Aorta (tissue), 5 donors: ENCODE results near the gene LRRN1. TPM values are rescaled to one million over a fixed set of nuclear protein-coding genes. Genes with fewer than 3 reads are reported as not detected.

Experiments
- ATAC-seq: fragments of 200-7000 bp; cut with Tn5 transposase; one replicate; pipeline ENCODE4 v1.9.1; 2022; ENCODE audit warnings: moderate library complexity; ENCODE audit not compliant: low FRiP score
- DNase-seq, 2 donors: peaks; one replicate each; pipeline ENCODE4 v3.0.0-alpha.2; 2020
- H3K27ac ChIP-seq, 2 donors: one replicate each; pipeline ENCODE4 v1.5.1; 2013; ENCODE audit warnings: low read length in 2 of 2, mild to moderate bottlenecking in 2 of 2, moderate library complexity in 2 of 2, control low read depth in 1 of 2, inconsistent platforms in 1 of 2, low read depth in 1 of 2
- H3K27me3 ChIP-seq, 2 donors: one replicate each; pipeline ENCODE4 v1.6.1; 2013; ENCODE audit warnings: control low read depth in 1 of 2, low read length in 1 of 2, mild to moderate bottlenecking in 1 of 2, moderate library complexity in 1 of 2; ENCODE audit not compliant: insufficient read depth in 2 of 2, control insufficient read depth in 1 of 2
- H3K36me3 ChIP-seq, 2 donors: one replicate each; pipeline ENCODE4 v1.6.1; 2013; ENCODE audit warnings: control low read depth in 1 of 2, low read length in 1 of 2, mild to moderate bottlenecking in 1 of 2; ENCODE audit not compliant: insufficient read depth in 2 of 2, control insufficient read depth in 1 of 2
- H3K4me1 ChIP-seq, 2 donors: one replicate each; pipeline ENCODE4 v1.6.1; 2013; ENCODE audit warnings: low read length in 2 of 2, control low read depth in 1 of 2, mild to moderate bottlenecking in 1 of 2, moderate library complexity in 1 of 2; ENCODE audit not compliant: insufficient read depth in 2 of 2, control insufficient read depth in 1 of 2
- H3K4me3 ChIP-seq, 2 donors: one replicate each; pipeline ENCODE4 v1.5.1; 2013; ENCODE audit warnings: low read length in 2 of 2, control low read depth in 1 of 2, mild to moderate bottlenecking in 1 of 2
- H3K9me3 ChIP-seq: one replicate; pipeline ENCODE4 v1.6.1; 2013; ENCODE audit warnings: mild to moderate bottlenecking, low read length; ENCODE audit not compliant: control insufficient read depth
- WGBS, 2 donors: extraction: QIAGEN DNeasy Blood & Tissue Kit; methylation state at CpG; one replicate each; pipeline ENCODE4 v1.1.7; 2013; 5-methylcytosine and 5-hydroxymethylcytosine counted together
- intact Hi-C, 2 donors: fragments of 100-400 bp; cut with DNase I; formaldehyde crosslinking; loops; one replicate each; pipeline versions ENCODE4 v1.14.2 to v1.15.0; 2022
- polyA plus RNA-seq, 2 donors: library from polyadenylated mRNA; stranded (reverse); fragments of 200-250 nt; gene quantifications; one replicate each; pipeline ENCODE4 v1.2.3, GENCODE V29; 2013
- total RNA-seq, 2 donors: library from RNA; stranded (reverse); fragmentation: NEBNext Ultra II Directional; extraction: Animal tissue kit (Norgen Biotek cat#: 25700); gene quantifications; one replicate each; pipeline ENCODE4 v1.2.1, GENCODE V29; 2021
- donor health status: healthy with polysubstance abuse.
- donor health status: Bipolar disorder and iron deficiency.
- donor health status: DM: no; HTN: no; CAD: no.
- donor health status: DM: no; HTN: no; CAD: no.
- donor health status: DM: yes; HTN: yes; CAD: no.

LRRN1 gene
- total and polyA plus RNA-seq, 4 donors = 0.31 to 6.6 (median 2.6) TPM

- Histone ChIP-seq H3K9me3 (no peaks in the 10 kb centered on the region), H3K36me3 (no peaks in the 10 kb centered on the region), H3K4me1 (no peaks in the 10 kb centered on the region), H3K27me3 (no peaks in the 10 kb centered on the region), H3K27ac (no peak overlapping the region), H3K4me3 (peak overlapping the region; percentile 16 to 48)
- peak; percentile 48 to 81 for DNase-seq
- WGBS, 2 donors = 1% methylated on average over 50 to 53 of the region's 53 CpGs
- ATAC-seq = peak; percentile 64
- intact Hi-C loops = loop anchor here (5.0 to 10.0 kb wide), 2 partner anchors 246 to 599 kb away; no protein-coding TSS in a partner anchor
Observed at GRCh38 chr3:3800685-3801493, 1.7 kb downstream of the LRRN1 start.

- ATAC-seq (no peak), DNase-seq (no peak)
- Histone ChIP-seq H3K36me3 (no peaks in the 10 kb centered on the region), H3K4me1 (no peaks in the 10 kb centered on the region), H3K9me3 (no peaks in the 10 kb centered on the region), H3K27ac (no peak overlapping the region), H3K27me3 (no peaks in the 10 kb centered on the region), H3K4me3 (no peak overlapping the region)
- WGBS, 2 donors = 58 to 63% methylated on average over 4 of the region's 4 CpGs
- intact Hi-C loops = loop anchor here (5.0 to 10.0 kb wide), 2 partner anchors 247 to 599 kb away; no protein-coding TSS in a partner anchor
Observed at GRCh38 chr3:3801494-3801841, 2.2 kb downstream of the LRRN1 start.

- WGBS, 2 donors = 75 to 80% methylated on average over 13 of the region's 13 CpGs
- ATAC-seq (no peak), DNase-seq (no peak)
- intact Hi-C loops = loop anchor here (5.0 to 10.0 kb wide), 2 partner anchors 247 to 600 kb away; no protein-coding TSS in a partner anchor
- Histone ChIP-seq H3K4me1 (no peaks in the 10 kb centered on the region), H3K4me3 (no peak overlapping the region), H3K9me3 (no peaks in the 10 kb centered on the region), H3K27ac (no peak overlapping the region), H3K36me3 (no peaks in the 10 kb centered on the region), H3K27me3 (no peaks in the 10 kb centered on the region)
Observed at GRCh38 chr3:3802046-3802445, 2.8 kb downstream of the LRRN1 start.

GRCh38 chr3:3804560-3804959, 5.3 kb downstream of the LRRN1 start:
- H3K4me1 ChIP-seq = no peaks in the 10 kb centered on the region
- DNase-seq (no peak), ATAC-seq (no peak)
- H3K9me3 ChIP-seq = no peaks in the 10 kb centered on the region
- intact Hi-C loops = loop anchor here (5.0 to 10.0 kb wide), 2 partner anchors 250 to 602 kb away; no protein-coding TSS in a partner anchor
- no peaks in the 10 kb centered on the region for H3K36me3 ChIP-seq
- no peak overlapping the region for H3K27ac ChIP-seq
- H3K4me3 ChIP-seq = no peak overlapping the region
- H3K27me3 ChIP-seq = no peaks in the 10 kb centered on the region
- 91% methylated on average over 2 of the region's 2 CpGs for WGBS, 2 donors

- H3K36me3 ChIP-seq = no peaks in the 10 kb centered on the region
- no peak for ATAC-seq
Observed at GRCh38 chr3:3806092-3806491, 6.9 kb downstream of the LRRN1 start.

GRCh38 chr3:3806856-3807255, 7.6 kb downstream of the LRRN1 start:
- H3K27ac ChIP-seq = no peak overlapping the region
- ATAC-seq (no peak), DNase-seq (no peak)
- no peaks in the 10 kb centered on the region for H3K27me3 ChIP-seq
- H3K36me3 ChIP-seq = no peaks in the 10 kb centered on the region
- H3K4me3 ChIP-seq = no peak overlapping the region
- 96 to 97% methylated on average over 6 of the region's 6 CpGs for WGBS, 2 donors
- intact Hi-C loops = loop anchor here in 1 of 2 donors (10.0 kb wide), 1 partner anchor 252 kb away; no protein-coding TSS in a partner anchor
- no peaks in the 10 kb centered on the region for H3K9me3 ChIP-seq
- H3K4me1 ChIP-seq = no peaks in the 10 kb centered on the region

More at GRCh38 chr3:3806092-3806491, 6.9 kb downstream of the LRRN1 start:
- 94 to 96% methylated on average over 7 of the region's 7 CpGs for WGBS, 2 donors
- Histone ChIP-seq H3K27me3 (no peaks in the 10 kb centered on the region), H3K9me3 (no peaks in the 10 kb centered on the region), H3K4me3 (no peak overlapping the region), H3K27ac (no peak overlapping the region), H3K4me1 (no peaks in the 10 kb centered on the region)
- intact Hi-C loops = loop anchor here in 1 of 2 donors (10.0 kb wide), 1 partner anchor 251 kb away; no protein-coding TSS in a partner anchor
- DNase-seq = no peak

- DNase-seq = no peak
- intact Hi-C loops = no loop called here
- H3K36me3 ChIP-seq = peaks cover 2 to 5% of the 10 kb centered on the region in 2 donors
- ATAC-seq = no peak
- no peak overlapping the region for H3K4me3 ChIP-seq
- no peaks in the 10 kb centered on the region for H3K9me3 ChIP-seq
- no peaks in the 10 kb centered on the region for H3K4me1 ChIP-seq
- no peaks in the 10 kb centered on the region for H3K27me3 ChIP-seq
- 87 to 91% methylated on average over 5 of the region's 5 CpGs for WGBS, 2 donors
- H3K27ac ChIP-seq = no peak overlapping the region
Observed at GRCh38 chr3:3813013-3813412, 13.8 kb downstream of the LRRN1 start.

GRCh38 chr3:3815206-3815605, 16.0 kb downstream of the LRRN1 start:
- intact Hi-C loops = no loop called here
- 88 to 91% methylated on average over 1 of the region's 1 CpG for WGBS, 2 donors
- peaks cover 2 to 5% of the 10 kb centered on the region in 2 donors for H3K36me3 ChIP-seq
- no peaks in the 10 kb centered on the region for H3K27me3 ChIP-seq
- H3K4me1 ChIP-seq = no peaks in the 10 kb centered on the region
- ATAC-seq (no peak), DNase-seq (no peak)
- no peaks in the 10 kb centered on the region for H3K9me3 ChIP-seq
- no peak overlapping the region for H3K27ac ChIP-seq
- no peak overlapping the region for H3K4me3 ChIP-seq

GRCh38 chr3:3816034-3816433, 16.8 kb downstream of the LRRN1 start:
- Histone ChIP-seq H3K4me1 (no peaks in the 10 kb centered on the region), H3K27ac (no peak overlapping the region), H3K4me3 (no peak overlapping the region), H3K36me3 (peaks cover 2 to 5% of the 10 kb centered on the region in 2 donors), H3K9me3 (no peaks in the 10 kb centered on the region), H3K27me3 (no peaks in the 10 kb centered on the region)
- ATAC-seq (no peak), DNase-seq (no peak)
- intact Hi-C loops = no loop called here
- WGBS, 2 donors = 93 to 94% methylated on average over 1 of the region's 1 CpG
